ENCODE results near the gene ABI3BP. TPM values are rescaled to one million over a fixed set of nuclear protein-coding genes. Genes with fewer than 3 reads are reported as not detected.

Gene ABI3BP
- polyA plus RNA-seq, 3 donors: not detected

GRCh38 chr3:100830931-100831330 is 162.3 kb downstream of the ABI3BP start:
- Mint-ChIP-seq H3K36me3 (no peaks in the 10 kb centered on the region), H3K4me1 (no peaks in the 10 kb centered on the region), H3K9me3 (peaks cover 0 to 4% (median 0%) of the 10 kb centered on the region in 7 donors), H3K4me3 (no peak overlapping the region), H3K27ac (no peak overlapping the region), H3K27me3 (ENCODE audit: low read depth in 3 of 3) (peaks cover 0 to 12% (median 7%) of the 10 kb centered on the region in 3 donors)
- no peak overlapping the region for H3K9ac ChIP-seq (ENCODE audit: insufficient read depth, low read length, poor library complexity, severe bottlenecking)
- no peak for DNase-seq
- H3K27me3 ChIP-seq (ENCODE audit: control insufficient read depth in 2 of 2, insufficient read depth in 2 of 2, low read length in 2 of 2): no peaks in the 10 kb centered on the region
- H4K20me1 ChIP-seq (ENCODE audit: insufficient read depth, low read length): no peaks in the 10 kb centered on the region
- H3K4me1 ChIP-seq (ENCODE audit: control insufficient read depth in 1 of 2, insufficient read depth in 2 of 2, low read length in 2 of 2): no peaks in the 10 kb centered on the region
- no peaks in the 10 kb centered on the region for H3K36me3 ChIP-seq (replicated peaks in 1 of 2; ENCODE audit: control insufficient read depth in 1 of 2, insufficient read depth in 2 of 2, low read length in 2 of 2)
- no peak overlapping the region for H3K4me3 ChIP-seq (replicated peaks in 1 of 3; ENCODE audit: low read depth in 2 of 3, low read length in 3 of 3)
- no peak overlapping the region for H2AFZ ChIP-seq (ENCODE audit: insufficient read depth, low read depth, low read length, poor library complexity, severe bottlenecking)
- intact Hi-C loops (cut with micrococcal nuclease): no loop called here
- TF ChIP-seq CTCF (IDR thresholded peaks at IDR 0.05): no peak
- no peak overlapping the region for H3K4me2 ChIP-seq (replicated peaks; ENCODE audit: extremely low read depth, low read length, poor library complexity, severe bottlenecking)
- H3K9me3 ChIP-seq (replicated peaks in 1 of 2; ENCODE audit: control insufficient read depth in 1 of 2, insufficient read depth in 1 of 2, low read length in 2 of 2): no peaks in the 10 kb centered on the region
- H3K27ac ChIP-seq (ENCODE audit: low read depth in 1 of 2, low read length in 2 of 2): no peak overlapping the region
- H3K79me2 ChIP-seq (ENCODE audit: insufficient read depth, low read length): no peaks in the 10 kb centered on the region

- H3K9me3 Mint-ChIP-seq: peaks cover 0 to 4% (median 0%) of the 10 kb centered on the region in 7 donors
- no peaks in the 10 kb centered on the region for H3K36me3 Mint-ChIP-seq
- WGBS (ENCODE audit: insufficient coverage): 43% methylated on average over 1 of the region's 3 CpGs
- TF ChIP-seq CTCF (IDR thresholded peaks at IDR 0.05): no peak
- no peaks in the 10 kb centered on the region for H4K20me1 ChIP-seq (ENCODE audit: insufficient read depth, low read length)
- intact Hi-C loops (cut with micrococcal nuclease): no loop called here
- no peak overlapping the region for H3K4me2 ChIP-seq (replicated peaks; ENCODE audit: extremely low read depth, low read length, poor library complexity, severe bottlenecking)
- no peak overlapping the region for H3K27ac ChIP-seq (ENCODE audit: low read depth in 1 of 2, low read length in 2 of 2)
- H3K27me3 Mint-ChIP-seq (ENCODE audit: low read depth in 3 of 3): peaks cover 0 to 8% (median 7%) of the 10 kb centered on the region in 3 donors
- no peak overlapping the region for H3K4me3 Mint-ChIP-seq
- no peaks in the 10 kb centered on the region for H3K4me1 ChIP-seq (ENCODE audit: control insufficient read depth in 1 of 2, insufficient read depth in 2 of 2, low read length in 2 of 2)
- DNase-seq: no peak
- H3K9ac ChIP-seq (ENCODE audit: insufficient read depth, low read length, poor library complexity, severe bottlenecking): no peak overlapping the region
- H3K27me3 ChIP-seq (ENCODE audit: control insufficient read depth in 2 of 2, insufficient read depth in 2 of 2, low read length in 2 of 2): no peaks in the 10 kb centered on the region
- H2AFZ ChIP-seq (ENCODE audit: insufficient read depth, low read depth, low read length, poor library complexity, severe bottlenecking): no peak overlapping the region
- H3K9me3 ChIP-seq (replicated peaks in 1 of 2; ENCODE audit: control insufficient read depth in 1 of 2, insufficient read depth in 1 of 2, low read length in 2 of 2): no peaks in the 10 kb centered on the region
- H3K4me1 Mint-ChIP-seq: no peaks in the 10 kb centered on the region
- no peak overlapping the region for H3K4me3 ChIP-seq (replicated peaks in 1 of 3; ENCODE audit: low read depth in 2 of 3, low read length in 3 of 3)
- no peaks in the 10 kb centered on the region for H3K79me2 ChIP-seq (ENCODE audit: insufficient read depth, low read length)
- H3K27ac Mint-ChIP-seq: no peak overlapping the region
- H3K36me3 ChIP-seq (replicated peaks in 1 of 2; ENCODE audit: control insufficient read depth in 1 of 2, insufficient read depth in 2 of 2, low read length in 2 of 2): no peaks in the 10 kb centered on the region
Observed at GRCh38 chr3:100825574-100825973, 167.6 kb downstream of the ABI3BP start.

Data from CD14-positive monocyte (primary cell).